ENCODE measurements around the gene GATA1.

- TF ChIP-seq ATF3 (IDR thresholded peaks at IDR 0.05) (no peak), ZFX (IDR thresholded peaks at IDR 0.05) (no peak), MAX (IDR thresholded peaks at IDR 0.05) (no peak), CTCF (IDR thresholded peaks at IDR 0.05 in 2 of 3, conservative IDR thresholded peaks at IDR 0.05 in 1 of 3; ENCODE audit: borderline replicate concordance in 1 of 3, insufficient read depth in 1 of 3, low read depth in 2 of 3, low read length in 2 of 3) (no peak), POLR2A (IDR thresholded peaks at IDR 0.05; ENCODE audit: borderline replicate concordance, extremely low read depth, insufficient read depth, insufficient read length) (no peak), SP1 (IDR thresholded peaks at IDR 0.05; ENCODE audit: low read depth) (no peak), POLR2AphosphoS5 (IDR thresholded peaks at IDR 0.05; ENCODE audit: low read depth, low read length) (no peak), YY1 (IDR thresholded peaks at IDR 0.05; ENCODE audit: extremely low read depth, insufficient replicate concordance, low read depth, low read length) (no peak), EZH2 (IDR thresholded peaks at IDR 0.05) (no peak), JUND (IDR thresholded peaks at IDR 0.05) (no peak), ZBTB33 (IDR thresholded peaks at IDR 0.05; ENCODE audit: extremely low read depth, insufficient replicate concordance, low read length) (no peak), SRF (IDR thresholded peaks at IDR 0.05; ENCODE audit: low read depth) (no peak), REST (IDR thresholded peaks at IDR 0.05; ENCODE audit: low read depth) (no peak)
Observed at GRCh38 chrX:48772602-48773001, 13.8 kb upstream of the GATA1 start.
